Measurements from ENCODE around the gene HHAT. TPM values are rescaled to one million over a fixed set of nuclear protein-coding genes. Genes with fewer than 3 reads are reported as not detected.

The HHAT gene
- total and polyA plus RNA-seq, 2 donors (not counting 3 experiments of a cell fraction or from before 2014, with no cell fraction given): 2.4 to 4.3 TPM

- DNase-seq (ENCODE audit: low read depth, low spot score) (no peak), FAIRE-seq (no peak)
- Histone ChIP-seq H3K4me1 (ENCODE audit: control insufficient read depth, extremely low read depth, insufficient read depth, low read length) (no peaks in the 10 kb centered on the region), H4K20me1 (replicated peaks; ENCODE audit: control insufficient read depth, extremely low read depth, insufficient read depth, low read length) (no peaks in the 10 kb centered on the region), H3K79me2 (ENCODE audit: control insufficient read depth, insufficient read depth, low read length) (no peaks in the 10 kb centered on the region), H3K36me3 (ENCODE audit: control insufficient read depth in 2 of 2, extremely low read depth in 1 of 2, insufficient read depth in 2 of 2, low read length in 2 of 2) (no peaks in the 10 kb centered on the region), H3K27ac (ENCODE audit: insufficient read depth, low read depth, low read length) (no peak overlapping the region), H3K9ac (replicated peaks; ENCODE audit: extremely low read depth, insufficient read depth, low read length) (no peak overlapping the region), H2AFZ (ENCODE audit: low read depth, low read length) (no peak overlapping the region), H3K9me3 (replicated peaks; ENCODE audit: control insufficient read depth, insufficient read depth, low read length) (no peaks in the 10 kb centered on the region), H3K4me3 (replicated peaks in 1 of 3; ENCODE audit: insufficient read depth in 1 of 3, low read depth in 1 of 3, low read length in 3 of 3) (no peak overlapping the region), H3K9me1 (replicated peaks; ENCODE audit: control insufficient read depth, extremely low read depth, insufficient read depth, low read length) (no peaks in the 10 kb centered on the region), H3K4me2 (ENCODE audit: insufficient read depth, low read length) (no peak overlapping the region), H3K27me3 (ENCODE audit: control insufficient read depth in 2 of 2, insufficient read depth in 2 of 2, low read length in 2 of 2) (no peaks in the 10 kb centered on the region)
- TF ChIP-seq JUN (IDR thresholded peaks at IDR 0.05; ENCODE audit: borderline replicate concordance, insufficient read depth, insufficient read length, low read depth) (no peak), MAX (IDR thresholded peaks at IDR 0.05; ENCODE audit: insufficient read depth, insufficient read length) (no peak), POLR2A (IDR thresholded peaks at IDR 0.05; ENCODE audit: low read depth, low read length) (no peak), FOS (IDR thresholded peaks at IDR 0.05; ENCODE audit: borderline replicate concordance, insufficient read depth, low read length) (no peak), GATA2 (IDR thresholded peaks at IDR 0.05; ENCODE audit: insufficient read depth, insufficient read length, low read depth, low read length) (no peak), EZH2 (IDR thresholded peaks at IDR 0.05; ENCODE audit: borderline replicate concordance, low read depth, low read length, severe bottlenecking) (no peak), POLR2AphosphoS5 (IDR thresholded peaks at IDR 0.05; ENCODE audit: insufficient read depth, low read depth, low read length) (no peak), MYC (IDR thresholded peaks at IDR 0.05; ENCODE audit: low read depth, low read length) (no peak), CTCF (IDR thresholded peaks at IDR 0.05; ENCODE audit: extremely low read depth in 1 of 2, insufficient read depth in 1 of 2, low read depth in 1 of 2, low read length in 2 of 2) (no peak)
- ChIA-PET POLR2A (no interaction called here), CTCF (no interaction called here)
- intact Hi-C loops (cut with micrococcal nuclease): no loop called here
- dilution Hi-C loops (cut with MboI; ENCODE audit: extremely low pct_ligation_motif_present, low sequenced_read_pairs): no loop called here
- BruUV-seq (replicated peaks): no TSS peak
Observed at GRCh38 chr1:210626341-210626740, 297.6 kb downstream of the HHAT start.
